ENCODE results near the gene TMEM141. TPM values are rescaled to one million over a fixed set of nuclear protein-coding genes. Genes with fewer than 3 reads are reported as not detected.

TMEM141 gene
- polyA plus RNA-seq, 1 donor from 2014 or later, result 30.1 TPM

DNA sequence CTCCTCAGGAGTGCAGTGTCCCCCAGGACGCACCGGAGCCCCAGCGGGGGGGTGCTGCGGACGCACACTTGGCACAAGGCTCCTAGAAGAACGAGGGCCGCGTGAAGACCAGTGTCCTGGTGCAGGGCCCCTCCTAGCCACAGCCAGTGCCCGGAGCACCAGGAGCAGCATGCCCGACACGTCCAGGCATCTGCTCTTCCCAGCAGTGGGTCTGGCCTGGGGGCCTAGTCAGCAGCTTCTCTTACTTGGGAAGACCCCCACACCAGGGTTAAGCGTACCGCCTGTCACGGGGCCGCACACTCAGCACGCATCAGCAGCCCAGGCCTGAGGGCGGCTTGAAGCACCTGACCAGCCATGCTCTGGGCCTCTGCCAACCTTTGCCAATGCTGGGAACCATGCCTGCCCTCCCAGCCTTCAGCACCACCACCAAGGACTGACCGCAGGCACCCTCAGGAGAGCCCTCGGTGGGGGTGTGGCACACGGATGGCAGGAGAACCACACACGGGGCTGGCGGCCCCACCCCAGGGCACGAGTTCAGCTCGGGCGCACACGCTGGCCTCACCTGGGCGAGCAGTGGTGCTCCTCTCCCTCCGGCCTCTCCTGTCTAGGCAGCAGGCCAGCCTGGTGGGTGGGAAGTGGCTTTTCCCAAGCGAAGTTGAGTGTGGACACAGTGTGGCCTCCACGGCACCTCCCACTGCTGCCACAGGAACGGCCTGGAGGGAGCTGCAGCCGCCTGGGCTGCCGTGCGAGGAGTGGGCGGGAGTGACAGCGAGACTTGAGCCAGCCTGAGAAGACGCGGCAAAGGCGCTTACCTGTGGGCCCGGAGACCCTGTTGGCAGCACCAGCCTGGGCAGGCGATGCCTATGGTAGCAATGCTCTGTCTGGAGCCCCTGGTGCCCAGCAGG is 39.1 kb downstream of the TMEM141 start:
- Histone ChIP-seq H3K9me3 (ENCODE audit: low read length) (no peaks in the 10 kb centered on the region), H3K9me2 (ENCODE audit: insufficient read depth, low read length) (no peaks in the 10 kb centered on the region), H3K27ac (ENCODE audit: low read length) (no peak overlapping the region), H3K4me2 (ENCODE audit: low read length) (no peak overlapping the region), H3K9ac (ENCODE audit: low read length) (no peak overlapping the region), H3K79me2 (replicated peaks; ENCODE audit: insufficient read depth, low read length) (no peaks in the 10 kb centered on the region), H3K27me3 (ENCODE audit: insufficient read depth, low read depth, low read length) (no peaks in the 10 kb centered on the region), H3K36me3 (ENCODE audit: insufficient read depth, low read length) (peaks cover 7% of the 10 kb centered on the region), H2AFZ (ENCODE audit: low read depth, low read length) (no peak overlapping the region), H3K4me3 (ENCODE audit: low read length) (no peak overlapping the region), H3F3A (ENCODE audit: insufficient read depth, low read length, poor library complexity, severe bottlenecking) (no peaks in the 10 kb centered on the region), H4K20me1 (ENCODE audit: insufficient read depth) (no peaks in the 10 kb centered on the region)
- TF ChIP-seq MXI1 (conservative IDR thresholded peaks at IDR 0.05; ENCODE audit: poor library complexity, severe bottlenecking) (no peak), EZH2 (IDR thresholded peaks at IDR 0.05; ENCODE audit: borderline replicate concordance, insufficient read depth, low read length, poor library complexity, severe bottlenecking) (no peak), RAD21 (conservative IDR thresholded peaks at IDR 0.05) (no peak)

GRCh38 chr9:136831002-136831719 is 40.0 kb downstream of the TMEM141 start:
- Histone ChIP-seq H4K20me1 (ENCODE audit: insufficient read depth) (no peaks in the 10 kb centered on the region), H3F3A (ENCODE audit: insufficient read depth, low read length, poor library complexity, severe bottlenecking) (no peaks in the 10 kb centered on the region), H3K79me2 (replicated peaks; ENCODE audit: insufficient read depth, low read length) (no peaks in the 10 kb centered on the region), H3K9me2 (ENCODE audit: insufficient read depth, low read length) (no peaks in the 10 kb centered on the region), H3K27ac (ENCODE audit: low read length) (no peak overlapping the region), H3K9me3 (ENCODE audit: low read length) (no peaks in the 10 kb centered on the region), H3K9ac (ENCODE audit: low read length) (no peak overlapping the region), H2AFZ (ENCODE audit: low read depth, low read length) (no peak overlapping the region), H3K4me3 (ENCODE audit: low read length) (no peak overlapping the region), H3K4me2 (ENCODE audit: low read length) (no peak overlapping the region), H3K36me3 (ENCODE audit: insufficient read depth, low read length) (peaks cover 7% of the 10 kb centered on the region), H3K27me3 (ENCODE audit: insufficient read depth, low read depth, low read length) (no peaks in the 10 kb centered on the region)
- no peak for TF ChIP-seq EZH2 (IDR thresholded peaks at IDR 0.05; ENCODE audit: borderline replicate concordance, insufficient read depth, low read length, poor library complexity, severe bottlenecking)
- TF ChIP-seq CTCF (IDR thresholded peaks at IDR 0.05; ENCODE audit: poor library complexity, severe bottlenecking), result no peak

- no peak for TF ChIP-seq EZH2 (IDR thresholded peaks at IDR 0.05; ENCODE audit: borderline replicate concordance, insufficient read depth, low read length, poor library complexity, severe bottlenecking)
- H3K4me3 ChIP-seq (ENCODE audit: low read length), result no peak overlapping the region
- H3K27ac ChIP-seq (ENCODE audit: low read length), result no peak overlapping the region
- H3K27me3 ChIP-seq (ENCODE audit: insufficient read depth, low read depth, low read length), result no peaks in the 10 kb centered on the region
- no peak overlapping the region for H3K9ac ChIP-seq (ENCODE audit: low read length)
- no peak overlapping the region for H3K4me2 ChIP-seq (ENCODE audit: low read length)
- peaks cover 7% of the 10 kb centered on the region for H3K36me3 ChIP-seq (ENCODE audit: insufficient read depth, low read length)
- no peaks in the 10 kb centered on the region for H3K9me2 ChIP-seq (ENCODE audit: insufficient read depth, low read length)
- no peak overlapping the region for H2AFZ ChIP-seq (ENCODE audit: low read depth, low read length)
- H3K79me2 ChIP-seq (replicated peaks; ENCODE audit: insufficient read depth, low read length), result no peaks in the 10 kb centered on the region
- no peaks in the 10 kb centered on the region for H3F3A ChIP-seq (ENCODE audit: insufficient read depth, low read length, poor library complexity, severe bottlenecking)
- no peaks in the 10 kb centered on the region for H3K9me3 ChIP-seq (ENCODE audit: low read length)
- no peaks in the 10 kb centered on the region for H4K20me1 ChIP-seq (ENCODE audit: insufficient read depth)
These were observed 40.6 kb downstream of the TMEM141 start for GRCh38 chr9:136831720-136832104.
